GM11168 (cell line): Measurements from ENCODE around the gene BEND2.

ENCODE experiments used
- in situ Hi-C: fragments of 300-500 bp; cut with MboI; formaldehyde crosslinking; loops from one replicate; pipeline ENCODE4 v1.12.0; 2022; ENCODE audit warnings: low sequenced_read_pairs; ENCODE audit not compliant: unreplicated experiment

BEND2 gene

GRCh38 chrX:18146954-18147353 is 73.7 kb downstream of the BEND2 start:
- in situ Hi-C loops, result no loop called here

- in situ Hi-C loops, result no loop called here
Observed at GRCh38 chrX:18146009-18146408, 74.7 kb downstream of the BEND2 start.

GRCh38 chrX:18136816-18137215 is 83.9 kb downstream of the BEND2 start:
- in situ Hi-C loops, result no loop called here

- in situ Hi-C loops, result no loop called here
Observed at GRCh38 chrX:18133605-18134004, 87.1 kb downstream of the BEND2 start.

- in situ Hi-C loops, result no loop called here
Observed at GRCh38 chrX:18129690-18130089, 91.0 kb downstream of the BEND2 start.

GRCh38 chrX:18126971-18127370 is 93.7 kb downstream of the BEND2 start:
- in situ Hi-C loops, result no loop called here

- in situ Hi-C loops, result no loop called here
Observed at GRCh38 chrX:18119856-18120255, 100.8 kb downstream of the BEND2 start.
